Measurements from ENCODE around the gene CEP57L1. TPM values are rescaled to one million over a fixed set of nuclear protein-coding genes. Genes with fewer than 3 reads are reported as not detected.

The CEP57L1 gene
- total and polyA plus RNA-seq, 9 of the 15 experiments (the other 6 are each of a cell fraction or from before 2014, with no cell fraction given): 39.4 to 88.6 (median 61.8) TPM

GRCh38 chr6:109094416-109095035 lies 781 bp upstream of the CEP57L1 start, which contains the start of gene SESN1 (continued):
- TF ChIP-seq MGA (IDR thresholded peaks at IDR 0.05) (peak; percentile 60; the same call in 1 of the 2 replicates), PRMT5 (CRISPR knock-in tag; IDR thresholded peaks at IDR 0.05) (no peak), E2F5 (CRISPR knock-in tag; IDR thresholded peaks at IDR 0.05) (peak; percentile 84; the same call in 1 of the 2 replicates), FUS (optimal IDR thresholded peaks at IDR 0.05; ENCODE audit: low read depth, low read length) (peak; percentile 47), NR2C2 (CRISPR knock-in tag; IDR thresholded peaks at IDR 0.05) (0 out of 2 replicates have a peak, but pooled peaks have one; percentile 38), NR2C2 (tag; IDR thresholded peaks at IDR 0.05) (no peak), CCNT2 (IDR thresholded peaks at IDR 0.05; ENCODE audit: borderline replicate concordance, extremely low read depth, insufficient read length, low read depth, low read length) (no peak), RFX5 (IDR thresholded peaks at IDR 0.05; ENCODE audit: low read depth, low read length) (no peak), HSF4 (CRISPR knock-in tag; IDR thresholded peaks at IDR 0.05; ENCODE audit: borderline replicate concordance) (no peak), RBM17 (IDR thresholded peaks at IDR 0.05; ENCODE audit: borderline replicate concordance, low read depth, low read length) (no peak), FOXM1 (IDR thresholded peaks at IDR 0.05; ENCODE audit: low read depth) (no peak), FOXM1 (CRISPR knock-in tag; IDR thresholded peaks at IDR 0.05; ENCODE audit: low read depth) (peak; percentile 90; the same call in 1 of the 2 replicates), TEAD1 (CRISPR knock-in tag; IDR thresholded peaks at IDR 0.05) (peak in 1 of 2 experiments; percentile 31; a peak in 1 of 4 replicates), ZNF3 (CRISPR knock-in tag; IDR thresholded peaks at IDR 0.05) (no peak), E2F3 (CRISPR knock-in tag; IDR thresholded peaks at IDR 0.05) (peak; percentile 86; the same call in 1 of the 2 replicates), SP1 (CRISPR knock-in tag; IDR thresholded peaks at IDR 0.05) (peak; percentile 66), ZNF444 (CRISPR knock-in tag; IDR thresholded peaks at IDR 0.05) (no peak)
